ENCODE results near the gene TSPAN14.

- no peak for TF ChIP-seq CTCF (IDR thresholded peaks at IDR 0.05; ENCODE audit: insufficient read depth, low read length)
- TF ChIP-seq REST (IDR thresholded peaks at IDR 0.05; ENCODE audit: insufficient replicate concordance, low read depth) = no peak
- TF ChIP-seq SPI1 (IDR thresholded peaks at IDR 0.05; ENCODE audit: borderline replicate concordance, low read depth) = no peak
- no peak for TF ChIP-seq POLR2AphosphoS5 (IDR thresholded peaks at IDR 0.05; ENCODE audit: low read depth)
- no peak for TF ChIP-seq GABPA (IDR thresholded peaks at IDR 0.05; ENCODE audit: low read depth)
Observed at GRCh38 chr10:80453056-80453841, 861 bp upstream of the TSPAN14 start.

Data from HL-60 (cell line).